NT2/D1 (cell line): ENCODE data around the gene PDPK1.
"Not testable (repeated sequence)": the region's sequence is repeated elsewhere in the genome, so short reads cannot be mapped to it uniquely, and the experiment has no call there.

Experiments
- YY1 ChIP-seq: IDR thresholded peaks from 2 replicates; pipeline ENCODE4 v1.6.1; 2011; ENCODE audit not compliant: insufficient read length, insufficient read depth
- ZNF274 ChIP-seq: IDR thresholded peaks from 2 replicates; pipeline ENCODE4 v1.6.1; 2011; ENCODE audit warnings: mild to moderate bottlenecking, low read depth, low read length

- not testable (repeated sequence) for TF ChIP-seq YY1, ZNF274
Measured at GRCh38 chr16:2551420-2551889, 13.6 kb downstream of the PDPK1 start.
